GM10847 (cell line): ENCODE measurements around the gene LRTM1.

ENCODE experiments used
- POLR2A ChIP-seq: IDR thresholded peaks from 2 replicates; pipeline ENCODE4 v1.6.1; 2011; ENCODE audit not compliant: insufficient read length; ENCODE audit errors: extremely low read depth

LRTM1 gene

GRCh38 chr3:54882129-54882833 is 45.6 kb downstream of the LRTM1 start:
- no peak for TF ChIP-seq POLR2A

GRCh38 chr3:54878145-54878544 is 49.7 kb downstream of the LRTM1 start:
- no peak for TF ChIP-seq POLR2A

- TF ChIP-seq POLR2A: no peak
These were observed 50.1 kb downstream of the LRTM1 start for GRCh38 chr3:54877730-54878129.

- no peak for TF ChIP-seq POLR2A
These were observed 51.2 kb downstream of the LRTM1 start for GRCh38 chr3:54876694-54877093.

- no peak for TF ChIP-seq POLR2A
These were observed 52.1 kb downstream of the LRTM1 start for GRCh38 chr3:54875596-54876268.

- TF ChIP-seq POLR2A: no peak
These were observed 52.9 kb downstream of the LRTM1 start for GRCh38 chr3:54874816-54875556.

GRCh38 chr3:54873059-54874010 is 54.5 kb downstream of the LRTM1 start:
- TF ChIP-seq POLR2A: no peak

- no peak for TF ChIP-seq POLR2A
These were observed 56.0 kb downstream of the LRTM1 start for GRCh38 chr3:54871867-54872266.

- no peak for TF ChIP-seq POLR2A
These were observed 57.4 kb downstream of the LRTM1 start for GRCh38 chr3:54870423-54870822.
